EH (cell line): ENCODE results near the gene DOK7.
"Not testable (repeated sequence)": the region's sequence is repeated elsewhere in the genome, so short reads cannot be mapped to it uniquely, and the experiment has no call there.

Experiments used
- DNase-seq: peaks from one replicate; pipeline ENCODE4 v3.0.0-alpha.2; 2015; ENCODE audit warnings: low read depth

Gene DOK7

GRCh38 chr4:3543415-3543814, 80.3 kb downstream of the DOK7 start:
- not testable (repeated sequence) for DNase-seq
